Putamen (tissue), 1 donor: Measurements from ENCODE around the gene MYLK.

Experiments
- DNase-seq: peaks from one replicate; pipeline ENCODE4 v3.0.0-alpha.2; 2016; ENCODE audit warnings: low spot score

Gene MYLK

DNA sequence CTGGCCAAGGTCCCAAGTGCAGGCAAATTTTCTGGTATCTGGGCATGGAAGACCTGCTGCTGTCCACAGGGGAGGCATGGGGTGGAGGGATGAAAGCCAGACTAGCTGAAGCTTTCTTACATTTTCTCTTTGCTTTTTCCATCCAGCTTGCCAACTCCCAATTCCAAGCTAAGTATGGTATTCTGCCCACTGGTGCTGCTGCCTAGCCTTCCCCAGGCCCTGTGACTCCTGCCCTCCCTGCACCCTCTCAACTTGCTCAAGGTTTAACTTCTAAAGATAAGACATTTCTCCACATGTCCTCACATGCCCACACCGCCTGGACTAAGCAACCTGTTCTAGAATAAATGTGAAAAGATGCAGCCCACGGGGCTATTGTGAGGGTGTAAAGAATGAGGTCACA, 239.8 kb downstream of the MYLK start:
- no peak for DNase-seq

DNA sequence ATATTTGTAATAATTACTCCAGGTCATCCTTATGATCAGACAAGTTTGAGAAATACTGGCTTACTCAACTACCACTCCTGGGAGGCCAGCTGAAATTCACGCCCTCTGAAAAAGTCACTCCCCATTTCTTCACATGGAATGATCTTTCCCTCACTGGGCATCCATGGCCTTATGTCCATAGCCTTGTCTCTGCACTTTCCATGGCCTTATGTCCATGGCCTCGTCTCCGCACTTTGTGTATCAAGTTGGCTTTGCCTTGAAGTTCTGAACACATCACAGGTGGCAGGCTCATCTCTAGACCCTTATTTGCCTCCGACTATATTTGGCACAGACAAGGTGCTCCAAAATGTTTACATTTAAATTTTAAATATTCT, 241.2 kb downstream of the MYLK start:
- DNase-seq = no peak

DNA sequence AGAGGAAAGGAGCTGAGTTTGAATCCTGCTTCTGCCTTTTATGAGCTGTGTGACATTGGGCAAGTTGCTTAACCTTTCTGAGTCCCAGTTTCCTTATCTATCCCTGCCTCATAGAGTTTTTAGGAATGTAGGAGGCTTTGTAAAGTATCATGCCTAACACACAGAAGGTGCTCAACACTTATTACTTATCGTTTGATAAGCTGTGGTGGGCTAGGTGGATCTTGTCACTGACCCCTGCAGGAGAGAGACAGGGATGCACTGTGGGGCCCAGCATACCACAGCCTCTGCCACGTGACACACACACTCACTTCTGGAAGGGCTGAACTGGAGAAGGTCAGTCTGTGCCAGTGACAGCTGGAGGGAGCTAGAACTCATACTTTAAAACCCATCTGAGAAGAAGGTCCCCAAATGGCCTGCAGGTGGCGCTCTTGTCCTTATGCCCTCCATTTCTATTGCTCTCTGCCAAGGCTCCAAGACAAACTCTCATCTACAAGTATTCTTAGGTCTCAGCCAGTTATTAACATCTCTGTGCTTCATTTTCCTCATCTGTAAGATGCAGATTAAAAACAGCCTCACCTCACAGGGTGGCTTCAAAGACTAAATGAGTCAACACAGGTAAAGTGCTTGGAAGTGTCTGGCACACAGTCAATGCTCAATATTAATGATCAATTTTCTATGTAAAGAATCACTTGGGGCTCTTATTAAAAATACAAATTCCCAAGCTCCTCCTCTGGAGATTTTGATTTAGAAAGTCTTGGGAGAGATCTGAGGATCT, 241.8 kb downstream of the MYLK start:
- peak; percentile 33 for DNase-seq

DNA sequence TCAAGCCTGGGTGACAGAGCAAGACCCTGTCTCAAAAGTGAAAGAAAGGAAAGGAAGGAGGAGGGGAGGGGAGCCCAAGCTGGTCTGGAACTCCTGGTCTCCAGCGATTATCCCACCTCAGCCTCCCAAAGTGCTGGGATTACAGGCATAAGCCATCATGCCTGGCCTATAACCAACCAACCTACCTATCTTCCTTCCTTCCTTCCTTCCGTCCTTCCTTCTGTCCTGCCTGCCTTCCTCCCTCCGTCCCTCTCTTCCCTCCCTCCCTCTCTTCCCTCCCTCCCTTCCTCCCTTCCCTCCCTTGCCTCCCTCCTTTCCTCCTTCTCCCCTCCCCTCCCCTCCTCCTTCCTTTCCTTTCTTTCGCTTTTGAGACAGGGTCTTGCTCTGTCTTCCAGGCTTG, 242.6 kb downstream of the MYLK start:
- no peak for DNase-seq

DNA sequence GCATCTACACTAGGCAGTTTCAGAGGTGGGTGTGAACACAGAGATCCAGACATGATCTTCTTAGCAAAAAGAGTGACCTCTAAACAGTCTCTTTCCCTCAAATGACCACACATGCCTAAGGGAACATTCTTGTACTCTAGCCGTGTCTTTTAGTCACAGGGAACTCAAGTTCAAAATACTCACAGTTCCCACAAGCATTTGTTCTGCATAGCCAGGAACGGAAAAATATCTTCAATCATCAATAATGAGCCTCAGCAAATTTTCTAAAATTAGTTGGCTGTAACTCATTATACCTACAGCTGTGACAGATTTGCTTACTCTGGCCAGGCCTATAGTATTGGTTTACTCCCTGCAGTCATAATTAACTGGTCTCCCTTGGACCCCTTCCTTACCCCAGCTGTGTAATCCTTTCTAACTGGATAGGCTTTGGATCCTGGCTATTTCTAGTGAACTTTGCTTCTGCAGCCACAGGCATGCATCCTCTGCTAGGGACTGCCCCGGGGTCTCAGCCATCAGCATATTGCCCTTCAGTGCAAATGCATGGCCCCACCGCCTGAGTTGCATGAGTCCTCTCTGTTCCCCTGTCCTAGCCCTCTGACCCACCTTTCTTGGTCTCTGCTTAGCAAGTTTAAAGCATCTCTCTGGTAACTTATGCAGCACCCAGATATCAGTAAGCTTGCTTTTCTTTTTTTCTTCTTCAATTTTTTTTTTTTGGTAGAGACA, 243.2 kb downstream of the MYLK start:
- no peak for DNase-seq

DNA sequence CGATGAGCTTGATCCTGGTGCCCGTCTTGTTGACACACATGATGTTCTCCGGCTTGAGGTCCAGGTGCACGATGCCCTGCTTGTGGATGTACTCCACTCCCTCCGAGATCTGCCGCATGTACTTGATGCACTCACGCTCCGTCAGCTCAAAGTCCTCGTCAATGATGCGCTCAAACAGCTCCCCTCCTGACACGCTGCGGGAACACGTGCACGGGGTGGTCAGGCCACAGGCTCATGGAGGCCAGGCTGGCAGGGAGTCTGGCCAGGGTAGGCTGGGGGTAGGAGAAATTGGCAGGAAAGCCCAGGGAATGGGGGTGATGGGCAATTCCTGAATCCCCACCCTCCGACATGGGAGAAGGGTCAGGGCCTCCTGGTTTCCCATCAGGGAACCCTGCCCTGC, 243.8 kb downstream of the MYLK start:
- no peak for DNase-seq

DNA sequence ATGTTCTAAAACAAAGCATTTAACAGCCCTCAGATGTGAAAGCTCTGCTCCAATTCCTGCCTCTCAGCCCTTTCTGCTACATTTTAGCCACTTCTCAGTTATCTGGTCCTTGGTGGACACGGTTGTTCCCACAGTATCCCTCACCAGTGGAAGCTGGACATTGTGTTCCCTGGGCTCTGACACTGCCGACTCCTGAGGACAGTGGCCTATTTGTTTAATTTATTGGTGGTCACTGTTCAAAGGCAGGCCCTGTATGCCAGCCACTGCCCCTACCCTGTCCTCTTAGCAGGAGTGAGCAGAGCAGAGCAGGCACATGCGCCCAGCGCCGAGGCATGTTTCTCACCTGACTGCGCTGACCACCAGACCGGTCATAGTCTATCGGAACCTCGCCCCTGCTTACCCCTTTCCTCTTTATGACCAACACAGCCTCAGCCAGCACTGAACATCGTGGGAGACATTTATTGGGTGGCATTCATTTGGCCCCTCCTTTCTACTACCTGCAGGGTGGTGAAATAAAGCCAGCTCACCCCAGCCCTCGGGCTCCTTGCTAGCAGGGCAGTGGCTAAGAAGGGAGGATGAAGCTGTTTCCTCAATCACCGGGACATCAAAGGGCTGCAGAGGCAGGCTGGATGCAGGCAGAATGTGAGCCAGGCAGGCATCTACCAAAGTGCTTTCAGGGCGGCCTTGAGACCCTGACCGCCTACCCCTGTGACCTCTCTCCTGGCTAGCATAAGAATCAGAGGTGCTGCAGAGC, 245.0 kb downstream of the MYLK start:
- no peak for DNase-seq

DNA sequence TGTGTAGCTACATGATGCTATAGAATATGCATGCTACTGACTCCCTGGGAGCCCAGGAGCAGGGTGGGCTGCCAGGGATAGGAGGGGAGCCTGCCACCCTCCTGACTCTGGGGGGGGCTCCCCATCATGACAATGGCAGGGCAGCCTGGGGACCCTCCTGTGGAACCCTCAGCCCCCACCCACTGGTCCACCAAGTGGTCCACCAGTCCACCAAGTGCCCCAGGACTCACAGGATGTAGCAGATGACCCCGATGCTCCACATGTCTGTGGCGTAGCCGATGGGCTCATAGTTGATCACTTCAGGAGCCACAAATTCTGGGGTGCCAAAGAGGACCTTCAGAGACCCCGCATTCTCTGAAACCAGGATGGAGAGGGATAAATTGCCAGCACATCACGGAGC, 246.3 kb downstream of the MYLK start:
- no peak for DNase-seq

DNA sequence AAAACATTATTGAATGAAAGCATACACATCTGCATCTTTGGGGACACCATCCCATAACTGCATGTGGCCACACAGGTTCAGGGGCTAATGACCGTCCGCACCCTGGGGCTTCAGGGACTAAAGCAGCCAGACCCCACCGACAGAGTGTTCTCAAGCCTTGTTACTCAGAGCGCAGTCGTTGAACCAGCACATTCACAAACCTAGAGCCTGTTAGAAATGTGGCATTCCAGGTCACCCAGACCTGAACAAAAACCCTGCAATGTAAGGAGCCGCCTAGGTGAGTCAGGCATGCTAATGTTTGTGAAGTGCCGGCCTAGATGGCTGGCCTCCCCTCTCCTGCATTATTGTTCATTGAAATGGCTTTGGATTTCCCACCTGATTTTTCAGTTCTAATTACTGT, 247.0 kb downstream of the MYLK start:
- DNase-seq = no peak

DNA sequence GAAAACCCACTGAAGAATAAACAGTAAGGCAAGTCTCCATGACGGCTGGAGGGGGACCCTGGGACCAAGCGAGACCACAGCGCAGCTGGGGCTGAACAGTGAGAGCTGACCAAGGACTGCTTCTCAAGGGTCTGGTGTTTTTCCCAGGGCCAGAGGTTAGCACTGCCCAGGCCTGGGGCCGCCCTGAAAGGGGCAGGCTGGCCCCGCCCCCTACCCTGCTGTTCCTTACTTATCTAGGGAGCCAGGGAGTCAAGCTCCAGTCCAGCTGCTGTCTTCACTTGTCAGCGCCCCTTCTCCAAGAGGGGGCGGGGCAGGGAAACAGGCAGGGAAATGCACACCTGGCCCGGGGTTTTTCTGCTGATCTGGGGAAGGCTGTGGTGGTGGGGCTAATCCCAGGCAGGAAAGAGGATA, 247.7 kb downstream of the MYLK start:
- no peak for DNase-seq

DNA sequence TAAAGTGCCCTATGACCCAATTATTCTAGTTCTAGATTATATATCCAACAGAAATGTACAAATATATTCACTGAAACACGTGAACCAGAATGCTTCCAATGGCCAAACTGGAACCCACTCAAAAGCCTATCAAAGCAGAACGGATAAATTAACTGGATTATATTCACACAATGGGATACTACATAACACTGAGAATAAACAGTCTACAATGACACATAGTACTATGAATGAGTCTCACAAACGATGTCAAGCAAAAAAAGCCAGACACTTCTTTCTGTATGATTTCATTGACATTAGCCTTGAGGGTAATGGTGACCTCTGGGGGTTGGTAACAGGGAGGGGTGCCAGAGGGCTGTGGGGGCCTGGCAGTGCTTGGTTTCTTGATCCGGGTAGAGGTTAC, 248.4 kb downstream of the MYLK start:
- DNase-seq = no peak

DNA sequence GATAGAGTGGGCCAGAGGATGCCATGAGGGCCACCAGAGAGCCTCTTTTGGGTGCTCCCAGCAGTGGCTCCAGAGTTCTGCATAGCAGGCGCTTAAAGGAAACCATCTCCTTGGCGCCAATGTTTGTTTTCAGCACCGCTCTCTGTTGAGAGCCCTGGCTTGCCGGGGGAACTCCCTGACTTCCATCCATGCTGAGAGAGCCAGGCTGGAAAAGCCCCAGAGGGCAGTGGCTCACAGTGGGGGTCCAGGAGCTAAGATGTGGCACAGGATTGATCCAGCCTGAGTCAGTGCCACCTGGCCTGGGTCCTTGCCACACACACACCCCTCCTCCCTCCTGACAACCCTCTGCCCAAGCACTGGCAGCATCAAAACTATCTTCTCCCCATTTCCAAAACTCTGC, 248.9 kb downstream of the MYLK start:
- DNase-seq = no peak

DNA sequence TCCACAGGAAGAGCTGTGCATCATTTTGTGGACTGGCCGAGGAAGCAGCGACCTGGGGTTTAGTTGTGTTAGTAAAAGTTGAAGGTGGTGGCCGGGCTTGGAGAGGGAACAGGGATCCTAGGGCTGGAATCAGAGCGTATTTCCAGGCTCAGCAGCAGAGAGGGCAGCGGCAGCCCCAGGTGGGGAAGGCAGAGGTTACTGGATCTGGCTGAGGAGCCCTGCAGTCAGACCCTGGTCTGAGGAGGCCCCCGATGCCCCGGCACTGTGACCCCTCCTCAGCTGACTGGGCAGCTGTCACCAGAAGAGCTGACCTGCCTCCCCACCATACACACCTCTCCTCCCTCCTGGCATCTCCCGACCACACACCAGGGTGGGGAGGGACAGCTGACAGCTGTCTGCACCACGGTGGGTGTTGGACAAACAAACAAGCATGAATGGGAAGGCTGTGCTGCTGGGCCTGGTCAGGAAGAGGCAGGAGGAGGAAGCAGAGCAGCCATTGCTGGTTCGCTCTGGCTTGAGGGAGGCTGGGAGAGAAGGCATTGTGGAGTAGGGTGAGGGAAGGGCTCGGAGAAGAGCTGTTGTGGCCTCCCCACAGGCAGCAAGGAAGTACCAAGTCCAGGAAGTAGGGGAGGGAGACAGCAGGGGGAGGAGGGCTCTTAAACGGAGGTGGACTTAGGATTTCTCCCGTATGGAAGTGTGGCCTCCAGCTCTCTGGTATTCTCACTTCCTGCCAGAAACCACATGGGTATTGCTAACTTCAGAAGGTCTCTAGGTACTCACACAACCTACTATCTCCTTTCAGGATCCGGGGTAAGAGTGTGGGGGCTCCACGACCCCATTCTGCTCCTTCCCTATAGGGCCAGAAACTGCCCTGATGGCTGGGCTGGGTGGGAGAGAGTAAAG, 249.7 kb downstream of the MYLK start:
- no peak for DNase-seq

DNA sequence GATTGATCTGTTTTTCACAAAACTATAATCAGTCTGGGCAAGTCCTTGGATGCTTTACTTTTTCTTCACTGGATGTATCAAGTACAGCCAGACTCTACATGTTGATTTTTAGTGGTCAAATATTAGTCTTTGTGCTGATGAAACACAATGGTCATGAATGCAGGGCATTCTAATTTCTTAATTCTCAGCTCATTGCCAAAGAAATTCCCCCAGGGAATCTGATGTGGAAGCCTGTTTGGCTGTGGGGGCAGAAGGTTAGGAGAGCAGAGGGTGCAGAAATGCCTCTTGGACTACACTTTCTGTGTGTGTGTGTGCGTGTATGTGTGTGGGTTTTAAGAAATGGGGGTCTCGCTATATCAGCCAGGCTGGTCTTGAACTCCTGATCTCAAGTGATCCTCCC, 250.6 kb downstream of the MYLK start:
- no peak for DNase-seq

DNA sequence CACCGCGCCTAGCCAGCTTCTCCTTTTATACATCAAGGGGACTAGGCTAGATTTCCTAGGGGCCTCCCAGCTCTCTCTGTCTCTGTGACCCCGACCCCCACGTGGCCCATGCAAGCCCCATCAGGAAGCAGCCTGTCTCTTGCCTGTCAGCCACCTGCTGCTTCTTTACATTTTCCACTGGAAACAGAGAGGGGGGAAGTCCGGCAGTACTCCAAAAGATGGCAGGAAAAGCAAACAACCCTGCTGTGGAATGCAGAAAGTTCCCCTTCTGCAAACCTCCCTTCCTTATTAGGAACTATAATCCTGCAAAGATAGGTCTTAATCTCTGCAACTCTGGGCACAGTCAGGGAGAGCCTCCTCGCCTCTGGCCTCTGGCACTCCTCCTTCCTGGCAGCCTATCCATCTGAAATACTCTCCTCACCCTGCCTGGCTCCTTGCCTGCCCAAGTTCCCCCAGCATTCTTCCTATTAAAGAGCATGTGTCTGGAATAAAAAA, 251.9 kb downstream of the MYLK start:
- no peak for DNase-seq

DNA sequence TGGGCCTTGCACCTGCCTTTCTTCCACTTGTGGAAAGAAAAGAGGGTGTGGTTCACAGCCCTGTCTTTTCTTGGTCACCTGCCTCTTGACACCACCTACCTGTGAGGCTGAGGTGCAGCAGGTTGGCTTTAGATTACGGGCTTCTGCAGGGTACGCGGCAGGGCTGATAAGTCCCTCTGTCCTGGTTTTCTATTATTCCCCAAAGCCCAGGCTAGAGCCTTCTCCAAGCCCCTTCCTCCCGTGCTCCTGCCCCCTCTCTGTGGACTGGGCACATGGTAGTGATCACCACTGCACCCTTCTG, 254.4 kb downstream of the MYLK start:
- no peak for DNase-seq

DNA sequence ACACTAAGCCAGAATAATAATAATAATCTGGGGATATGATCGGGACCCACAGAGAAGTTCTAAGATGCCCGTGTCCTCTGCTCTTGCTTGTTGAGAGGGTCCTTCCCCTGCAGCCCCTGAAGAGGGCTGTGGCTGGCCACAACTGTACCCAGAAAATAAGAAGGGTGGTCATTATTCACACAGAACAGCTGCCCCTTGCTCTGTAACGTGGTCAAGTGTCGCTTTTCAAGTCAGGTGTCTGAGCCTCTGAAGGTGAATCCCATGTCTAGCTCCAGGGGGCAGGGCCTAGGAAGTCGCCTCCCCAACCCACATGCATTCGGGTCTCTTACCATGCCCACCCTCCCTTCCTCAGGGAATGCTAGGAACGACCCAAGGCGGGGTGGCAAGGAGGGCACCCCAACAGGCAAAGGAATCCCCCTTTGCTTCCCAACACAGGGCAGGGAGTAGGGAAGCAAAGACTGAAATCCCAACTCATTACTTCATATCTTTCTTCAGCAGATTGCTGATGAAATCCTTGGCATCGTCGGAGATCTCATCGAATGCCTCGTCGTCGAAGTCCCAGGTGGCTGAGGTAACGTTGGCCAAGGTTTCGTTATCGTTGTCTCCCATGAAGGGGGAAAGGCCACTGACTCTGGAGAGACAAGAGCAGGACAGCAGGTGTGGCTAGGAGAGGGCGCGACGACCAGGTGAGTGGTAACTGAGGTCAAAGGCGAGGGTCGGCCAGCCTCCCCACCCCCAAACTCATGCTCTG, 255.0 kb downstream of the MYLK start:
- DNase-seq = no peak

DNA sequence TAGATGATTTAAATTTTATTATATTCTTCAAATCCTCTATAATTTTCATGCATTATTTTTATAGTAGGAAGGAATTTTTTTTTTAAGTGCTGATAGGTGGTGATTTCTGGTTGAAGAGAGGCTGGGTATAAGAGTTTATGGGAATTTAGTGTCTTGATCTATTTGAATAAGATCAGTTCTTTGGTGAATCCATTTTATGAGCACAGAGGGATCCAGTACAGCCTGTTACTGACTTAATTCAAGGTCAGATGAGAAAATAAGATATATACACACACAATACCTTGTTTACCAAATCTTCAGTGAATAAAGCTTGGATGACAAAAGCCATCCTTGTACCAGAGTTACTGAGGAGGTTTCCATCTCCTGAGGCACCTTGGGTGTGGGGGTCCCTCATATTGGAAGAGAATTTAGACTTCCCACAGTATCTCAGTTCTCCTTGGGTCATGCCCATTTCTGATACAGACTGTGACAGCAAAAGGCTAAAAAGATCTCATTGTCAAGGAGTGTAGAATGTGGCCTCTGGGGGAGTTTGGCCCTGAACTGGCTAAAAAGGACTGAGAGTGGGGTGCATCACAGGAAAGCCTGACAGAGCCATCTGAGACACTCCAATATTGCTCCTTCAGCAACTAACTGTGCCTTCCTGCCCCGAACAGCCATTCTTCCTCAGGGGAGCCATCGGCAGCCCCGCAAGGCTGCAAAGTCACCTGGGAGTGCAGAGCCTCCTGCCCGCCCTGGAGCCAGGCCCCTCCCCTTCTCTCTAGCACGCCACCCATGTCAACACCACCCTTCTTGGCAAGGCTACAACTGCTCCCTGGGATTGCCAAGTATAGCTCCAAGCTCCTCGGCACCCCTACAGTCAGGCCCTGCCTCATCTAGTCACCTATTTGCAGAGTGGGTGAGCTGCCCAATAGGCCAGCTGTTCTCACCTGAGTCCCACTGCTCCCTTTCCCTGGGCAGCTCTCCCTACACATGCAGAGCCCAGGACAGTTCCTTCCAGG, 256.2 kb downstream of the MYLK start:
- no peak for DNase-seq

DNA sequence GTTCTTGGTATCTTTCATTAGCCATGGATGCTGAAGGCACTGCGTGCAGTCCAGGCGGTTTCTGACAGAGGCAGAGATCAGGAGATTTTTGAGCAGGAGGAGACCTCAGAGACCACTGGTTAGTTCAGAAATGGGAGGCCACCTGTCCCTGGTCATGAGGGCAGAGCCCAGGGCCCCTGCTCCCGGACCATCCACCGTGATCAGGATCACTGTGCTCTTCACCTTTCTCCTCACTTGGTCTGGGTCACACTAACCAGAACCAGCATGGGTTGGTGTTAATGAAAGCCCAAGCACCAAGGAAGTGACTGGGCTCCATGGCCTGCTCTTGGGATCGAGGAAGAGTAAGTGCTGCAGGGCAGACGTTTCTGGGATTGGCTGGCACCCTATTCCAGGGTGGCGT, 257.3 kb downstream of the MYLK start:
- DNase-seq = no peak

DNA sequence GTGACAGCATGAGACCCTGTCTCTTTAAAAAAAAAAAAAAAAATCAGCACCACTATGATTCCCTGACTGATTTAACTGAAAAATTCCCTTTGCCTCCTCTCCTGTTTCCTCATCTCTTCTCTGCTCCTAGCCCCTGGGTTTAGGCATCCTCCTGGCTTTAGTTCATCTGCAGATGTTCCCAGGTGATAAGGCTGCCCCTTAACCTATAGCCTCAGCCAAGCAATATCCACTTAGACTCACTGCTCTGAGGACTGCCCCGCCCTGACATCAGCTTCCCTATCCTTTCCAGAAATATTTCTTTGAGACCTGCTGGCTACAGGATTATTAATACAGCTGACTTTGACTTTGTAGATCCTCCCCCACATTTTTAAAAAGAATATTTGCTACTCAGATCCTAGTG, 259.8 kb downstream of the MYLK start:
- DNase-seq = no peak
